H9 (cell line): Measurements from ENCODE around the gene SLC1A1. TPM values are rescaled to one million over a fixed set of nuclear protein-coding genes. Genes with fewer than 3 reads are reported as not detected.

Source experiments
- DNase-seq: peaks from one replicate; pipeline ENCODE4 v3.0.0-alpha.2; 2017
- H2AFZ ChIP-seq: one replicate; pipeline ENCODE4 v1.6.1; 2013; ENCODE audit warnings: mild to moderate bottlenecking, low read length, control low read depth, moderate library complexity
- H2AK5ac ChIP-seq: 2 replicates; pipeline ENCODE4 v1.6.1; 2013; ENCODE audit warnings: low read length, control low read depth, mixed read lengths; ENCODE audit not compliant: insufficient read length
- H2BK120ac ChIP-seq: one replicate; pipeline ENCODE4 v1.6.1; 2013; ENCODE audit warnings: low read depth, mild to moderate bottlenecking, low read length, control low read depth, inconsistent platforms; ENCODE audit not compliant: poor library complexity, severe bottlenecking
- H2BK12ac ChIP-seq: 2 replicates; pipeline ENCODE4 v1.6.1; 2013; ENCODE audit warnings: low read length, control low read depth, mixed read lengths, low read depth; ENCODE audit not compliant: insufficient read length
- H2BK15ac ChIP-seq: 2 replicates; pipeline ENCODE4 v1.6.1; 2013; ENCODE audit warnings: low read depth, low read length, control low read depth
- H2BK20ac ChIP-seq: one replicate; pipeline ENCODE4 v1.6.1; 2013; ENCODE audit warnings: low read depth, mild to moderate bottlenecking, low read length, control low read depth, inconsistent platforms; ENCODE audit not compliant: poor library complexity, severe bottlenecking
- H2BK5ac ChIP-seq: 2 replicates; pipeline ENCODE4 v1.6.1; 2013; ENCODE audit warnings: low read length, control low read depth, mixed read lengths; ENCODE audit not compliant: insufficient read length
- H3K14ac ChIP-seq: 2 replicates; pipeline ENCODE4 v1.6.1; 2013; ENCODE audit warnings: low read length, control low read depth; ENCODE audit not compliant: insufficient read depth
- H3K18ac ChIP-seq: 2 replicates; pipeline ENCODE4 v1.6.1; 2013; ENCODE audit warnings: low read depth, mild to moderate bottlenecking, mixed read lengths, low read length, control low read depth; ENCODE audit not compliant: insufficient read length
- H3K23ac ChIP-seq: 2 replicates; pipeline ENCODE4 v1.6.1; 2013; ENCODE audit warnings: low read length, control low read depth, mixed read lengths, low read depth; ENCODE audit not compliant: insufficient read length
- H3K23me2 ChIP-seq: 2 replicates; pipeline ENCODE4 v1.6.1; 2013; ENCODE audit warnings: low read depth, mild to moderate bottlenecking, mixed read lengths, low read length, control low read depth; ENCODE audit not compliant: insufficient read length, poor library complexity, severe bottlenecking
- H3K27ac ChIP-seq: 2 replicates; pipeline ENCODE4 v1.5.1; 2013; ENCODE audit warnings: low read length, control low read depth, mixed read lengths, low read depth; ENCODE audit not compliant: insufficient read length
- H3K27me3 ChIP-seq: 2 replicates; pipeline ENCODE4 v1.6.1; 2013; ENCODE audit warnings: low read length, control low read depth, inconsistent platforms; ENCODE audit not compliant: insufficient read depth
- H3K4ac ChIP-seq: 2 replicates; pipeline ENCODE4 v1.6.1; 2013; ENCODE audit warnings: low read depth, mild to moderate bottlenecking, control low read depth, inconsistent platforms, low read length, moderate library complexity
- H3K4me1 ChIP-seq: 2 replicates; pipeline ENCODE4 v1.6.1; 2013; ENCODE audit warnings: low read length, control low read depth, inconsistent platforms; ENCODE audit not compliant: insufficient read depth
- H3K4me2 ChIP-seq: 2 replicates; pipeline ENCODE4 v1.6.1; 2013; ENCODE audit warnings: low read length, control low read depth, mixed read lengths; ENCODE audit not compliant: insufficient read length, insufficient read depth
- H3K56ac ChIP-seq: 2 replicates; pipeline ENCODE4 v1.6.1; 2013; ENCODE audit warnings: low read depth, mild to moderate bottlenecking, mixed read lengths, low read length, control low read depth; ENCODE audit not compliant: insufficient read length
- H3K79me1 ChIP-seq: 2 replicates; pipeline ENCODE4 v1.6.1; 2013; ENCODE audit warnings: low read depth, mild to moderate bottlenecking, moderate library complexity, low read length, control low read depth, inconsistent platforms; ENCODE audit not compliant: insufficient read depth, poor library complexity, severe bottlenecking
- H3K79me2 ChIP-seq: 2 replicates; pipeline ENCODE4 v1.6.1; 2013; ENCODE audit warnings: low read length, control low read depth, inconsistent platforms; ENCODE audit not compliant: insufficient read depth
- H3K9ac ChIP-seq: 2 replicates; pipeline ENCODE4 v1.6.1; 2013; ENCODE audit warnings: low read length, control low read depth, mixed read lengths; ENCODE audit not compliant: insufficient read length; ENCODE audit errors: extremely low read depth
- H3K9me3 ChIP-seq: one replicate; pipeline ENCODE4 v1.6.1; 2013; ENCODE audit warnings: low read depth, low read length, inconsistent platforms; ENCODE audit not compliant: control insufficient read depth
- H3T11ph ChIP-seq: one replicate; pipeline ENCODE4 v1.6.1; 2013; ENCODE audit warnings: mild to moderate bottlenecking, low read length, control low read depth, inconsistent platforms
- H4K20me1 ChIP-seq: one replicate; pipeline ENCODE4 v1.6.1; 2013; ENCODE audit not compliant: control insufficient read depth, insufficient read length, insufficient read depth
- H4K5ac ChIP-seq: 2 replicates; pipeline ENCODE4 v1.6.1; 2013; ENCODE audit warnings: low read depth, mild to moderate bottlenecking, mixed read lengths, low read length, control low read depth; ENCODE audit not compliant: insufficient read length
- H4K8ac ChIP-seq: replicated peaks from 2 replicates; pipeline ENCODE4 v1.6.1; 2013; ENCODE audit warnings: low read length, control low read depth, mixed read lengths, low read depth; ENCODE audit not compliant: insufficient read length
- H4K91ac ChIP-seq: 2 replicates; pipeline ENCODE4 v1.6.1; 2013; ENCODE audit warnings: low read depth, mild to moderate bottlenecking, moderate library complexity, mixed read lengths, low read length, control low read depth; ENCODE audit not compliant: insufficient read length
- H3K27ac Mint-ChIP-seq, 3 experiments: 2 replicates in 2 of 3; 3 replicates in 1 of 3; pipeline ENCODE4 v1.8.0; 2020 to 2021; ENCODE audit warnings: mixed read lengths in 3 of 3, mild to moderate bottlenecking in 1 of 3, moderate library complexity in 1 of 3
- H3K27me3 Mint-ChIP-seq: 2 replicates; pipeline ENCODE4 v1.8.0; 2021; ENCODE audit warnings: low read depth, mild to moderate bottlenecking, moderate library complexity, mixed read lengths
- H3K36me3 Mint-ChIP-seq, 3 experiments: 2 replicates in 2 of 3; 3 replicates in 1 of 3; pipeline ENCODE4 v1.8.0; 2020 to 2021; ENCODE audit warnings: low read depth in 3 of 3, mixed read lengths in 3 of 3; ENCODE audit not compliant: insufficient read depth in 1 of 3
- H3K4me1 Mint-ChIP-seq, 2 experiments: 2 replicates each; pipeline ENCODE4 v1.8.0; 2020; ENCODE audit warnings: mixed read lengths in 2 of 2
- H3K4me3 Mint-ChIP-seq, 2 experiments: 2 replicates in 1 of 2; 3 replicates in 1 of 2; pipeline ENCODE4 v1.8.0; 2020 to 2021; ENCODE audit warnings: mild to moderate bottlenecking in 2 of 2, mixed read lengths in 2 of 2, moderate library complexity in 1 of 2
- H3K9me3 Mint-ChIP-seq, 2 experiments: 2 replicates in 1 of 2; 3 replicates in 1 of 2; pipeline ENCODE4 v1.8.0; 2020; ENCODE audit warnings: mild to moderate bottlenecking in 2 of 2, mixed read lengths in 2 of 2, moderate library complexity in 1 of 2
- WGBS: extraction: QIAGEN DNeasy Blood & Tissue Kit; methylation state at CpG from one replicate; pipeline ENCODE4 v1.1.7; 2013; ENCODE audit warnings: missing lambda C conversion rate, low lambda C conversion rate, mixed read lengths; ENCODE audit not compliant: insufficient read length; ENCODE audit errors: extremely low coverage; 5-methylcytosine and 5-hydroxymethylcytosine counted together
- total RNA-seq: library from RNA; stranded (reverse); gene quantifications from 2 replicates; pipeline ENCODE4 v1.2.1, GENCODE V29; 2021
- TF ChIP-seq, protein P1 (sequence below): fragments of 200-600 bp; sonication (generic); conservative IDR thresholded peaks from 3 replicates; pipeline ENCODE4 v1.8.0; 2021; ENCODE audit warnings: antibody characterized with exemption, mild to moderate bottlenecking

The SLC1A1 gene
- total RNA-seq, 1 experiment from 2014 or later: 4.7 TPM

DNA sequence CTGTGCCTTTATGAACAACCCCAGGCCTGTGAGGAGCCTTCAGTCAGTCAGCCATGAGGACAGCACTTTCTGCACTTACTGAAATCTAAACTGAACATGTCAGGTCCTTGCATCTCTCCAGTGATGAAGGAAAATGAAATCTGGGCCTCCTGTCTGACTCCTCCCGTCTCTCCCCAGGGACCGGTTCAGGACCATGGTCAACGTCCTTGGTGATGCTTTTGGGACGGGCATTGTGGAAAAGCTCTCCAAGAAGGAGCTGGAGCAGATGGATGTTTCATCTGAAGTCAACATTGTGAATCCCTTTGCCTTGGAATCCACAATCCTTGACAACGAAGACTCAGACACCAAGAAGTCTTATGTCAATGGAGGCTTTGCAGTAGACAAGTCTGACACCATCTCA is 94.9 kb downstream of the SLC1A1 start:
- Histone ChIP-seq H2AFZ (no peak overlapping the region), H2BK5ac (no peak overlapping the region), H3K9me3 (no peaks in the 10 kb centered on the region), H2AK5ac (no peak overlapping the region), H3K79me1 (no peaks in the 10 kb centered on the region), H3K27me3 (no peaks in the 10 kb centered on the region), H3K4ac (no peak overlapping the region), H4K20me1 (no peaks in the 10 kb centered on the region), H2BK12ac (no peak overlapping the region), H4K91ac (no peak overlapping the region), H3K14ac (no peak overlapping the region), H4K8ac (no peak overlapping the region), H3K4me1 (no peaks in the 10 kb centered on the region; the same call in 1 of the 2 replicates), H3K79me2 (no peaks in the 10 kb centered on the region), H3K9ac (no peak overlapping the region), H4K5ac (no peak overlapping the region), H3T11ph (no peak overlapping the region), H3K27ac (no peak overlapping the region), H3K18ac (no peak overlapping the region), H2BK15ac (no peak overlapping the region), H3K23me2 (no peaks in the 10 kb centered on the region), H3K4me2 (no peak overlapping the region), H3K23ac (no peak overlapping the region), H2BK120ac (no peak overlapping the region), H3K56ac (no peak overlapping the region), H2BK20ac (no peak overlapping the region)
- no peak for DNase-seq
- Mint-ChIP-seq H3K9me3 (no peaks in the 10 kb centered on the region), H3K4me3 (no peak overlapping the region), H3K27me3 (no peaks in the 10 kb centered on the region), H3K36me3 (peaks cover 0 to 2% (median 0%) of the 10 kb centered on the region in 3 experiments; a peak in 2 of 7 replicates), H3K4me1 (peaks cover 0 to 5% of the 10 kb centered on the region in 2 experiments; a peak in 2 of 4 replicates), H3K27ac (no peak overlapping the region; a peak in 1 of 7 replicates)
- TF ChIP-seq, protein P1, sequence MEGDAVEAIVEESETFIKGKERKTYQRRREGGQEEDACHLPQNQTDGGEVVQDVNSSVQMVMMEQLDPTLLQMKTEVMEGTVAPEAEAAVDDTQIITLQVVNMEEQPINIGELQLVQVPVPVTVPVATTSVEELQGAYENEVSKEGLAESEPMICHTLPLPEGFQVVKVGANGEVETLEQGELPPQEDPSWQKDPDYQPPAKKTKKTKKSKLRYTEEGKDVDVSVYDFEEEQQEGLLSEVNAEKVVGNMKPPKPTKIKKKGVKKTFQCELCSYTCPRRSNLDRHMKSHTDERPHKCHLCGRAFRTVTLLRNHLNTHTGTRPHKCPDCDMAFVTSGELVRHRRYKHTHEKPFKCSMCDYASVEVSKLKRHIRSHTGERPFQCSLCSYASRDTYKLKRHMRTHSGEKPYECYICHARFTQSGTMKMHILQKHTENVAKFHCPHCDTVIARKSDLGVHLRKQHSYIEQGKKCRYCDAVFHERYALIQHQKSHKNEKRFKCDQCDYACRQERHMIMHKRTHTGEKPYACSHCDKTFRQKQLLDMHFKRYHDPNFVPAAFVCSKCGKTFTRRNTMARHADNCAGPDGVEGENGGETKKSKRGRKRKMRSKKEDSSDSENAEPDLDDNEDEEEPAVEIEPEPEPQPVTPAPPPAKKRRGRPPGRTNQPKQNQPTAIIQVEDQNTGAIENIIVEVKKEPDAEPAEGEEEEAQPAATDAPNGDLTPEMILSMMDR: no peak
- WGBS: no CpG with 5 or more reads among the region's 5 CpGs
